22Rv1 (cell line): ENCODE measurements around the gene MBLAC2.

Source experiments
- CTCF ChIP-seq: fragments of 450-650 bp; IDR thresholded peaks from 2 replicates; pipeline ENCODE4 v1.5.1; 2017; ENCODE audit warnings: mild to moderate bottlenecking
- ZFX ChIP-seq: fragments of 450-650 bp; IDR thresholded peaks from 2 replicates; pipeline ENCODE4 v1.6.1; 2017; ENCODE audit warnings: antibody characterized with exemption, borderline replicate concordance

GRCh38 chr5:90418214-90418613 lies 56.4 kb downstream of the MBLAC2 start:
- TF ChIP-seq CTCF (no peak), ZFX (no peak)
